Esophagus muscularis mucosa (tissue), 4 donors: ENCODE measurements around the gene DNAJC15.

ENCODE experiments used
- EP300 ChIP-seq: sonication (generic); formaldehyde crosslinking; IDR thresholded peaks from one replicate; pipeline ENCODE4 v1.6.1; 2017; ENCODE audit warnings: antibody characterized with exemption
- POLR2A ChIP-seq: fragments of 450-650 bp; IDR thresholded peaks from one replicate; pipeline ENCODE4 v1.6.1; 2017; ENCODE audit warnings: antibody characterized with exemption, moderate library complexity, mild to moderate bottlenecking, low read depth
- TF ChIP-seq, protein P1 (sequence below), 3 experiments: fragments of 200-600 bp in 2 of 3; fragments of 450-650 bp in 1 of 3; sonication (generic) in 2 of 3; IDR thresholded peaks; one replicate each; pipeline ENCODE4 v1.5.1; 2017 to 2019; ENCODE audit warnings: antibody characterized with exemption in 3 of 3, mild to moderate bottlenecking in 2 of 3, moderate library complexity in 1 of 3

GRCh38 chr13:43009506-43009905 is 13.9 kb upstream of the DNAJC15 start:
- TF ChIP-seq, protein P1, sequence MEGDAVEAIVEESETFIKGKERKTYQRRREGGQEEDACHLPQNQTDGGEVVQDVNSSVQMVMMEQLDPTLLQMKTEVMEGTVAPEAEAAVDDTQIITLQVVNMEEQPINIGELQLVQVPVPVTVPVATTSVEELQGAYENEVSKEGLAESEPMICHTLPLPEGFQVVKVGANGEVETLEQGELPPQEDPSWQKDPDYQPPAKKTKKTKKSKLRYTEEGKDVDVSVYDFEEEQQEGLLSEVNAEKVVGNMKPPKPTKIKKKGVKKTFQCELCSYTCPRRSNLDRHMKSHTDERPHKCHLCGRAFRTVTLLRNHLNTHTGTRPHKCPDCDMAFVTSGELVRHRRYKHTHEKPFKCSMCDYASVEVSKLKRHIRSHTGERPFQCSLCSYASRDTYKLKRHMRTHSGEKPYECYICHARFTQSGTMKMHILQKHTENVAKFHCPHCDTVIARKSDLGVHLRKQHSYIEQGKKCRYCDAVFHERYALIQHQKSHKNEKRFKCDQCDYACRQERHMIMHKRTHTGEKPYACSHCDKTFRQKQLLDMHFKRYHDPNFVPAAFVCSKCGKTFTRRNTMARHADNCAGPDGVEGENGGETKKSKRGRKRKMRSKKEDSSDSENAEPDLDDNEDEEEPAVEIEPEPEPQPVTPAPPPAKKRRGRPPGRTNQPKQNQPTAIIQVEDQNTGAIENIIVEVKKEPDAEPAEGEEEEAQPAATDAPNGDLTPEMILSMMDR (IDR thresholded peaks at IDR 0.05): no peak
- TF ChIP-seq EP300 (no peak), POLR2A (no peak)
